Measurements from ENCODE around the gene BCL11B.

Gene BCL11B

DNA sequence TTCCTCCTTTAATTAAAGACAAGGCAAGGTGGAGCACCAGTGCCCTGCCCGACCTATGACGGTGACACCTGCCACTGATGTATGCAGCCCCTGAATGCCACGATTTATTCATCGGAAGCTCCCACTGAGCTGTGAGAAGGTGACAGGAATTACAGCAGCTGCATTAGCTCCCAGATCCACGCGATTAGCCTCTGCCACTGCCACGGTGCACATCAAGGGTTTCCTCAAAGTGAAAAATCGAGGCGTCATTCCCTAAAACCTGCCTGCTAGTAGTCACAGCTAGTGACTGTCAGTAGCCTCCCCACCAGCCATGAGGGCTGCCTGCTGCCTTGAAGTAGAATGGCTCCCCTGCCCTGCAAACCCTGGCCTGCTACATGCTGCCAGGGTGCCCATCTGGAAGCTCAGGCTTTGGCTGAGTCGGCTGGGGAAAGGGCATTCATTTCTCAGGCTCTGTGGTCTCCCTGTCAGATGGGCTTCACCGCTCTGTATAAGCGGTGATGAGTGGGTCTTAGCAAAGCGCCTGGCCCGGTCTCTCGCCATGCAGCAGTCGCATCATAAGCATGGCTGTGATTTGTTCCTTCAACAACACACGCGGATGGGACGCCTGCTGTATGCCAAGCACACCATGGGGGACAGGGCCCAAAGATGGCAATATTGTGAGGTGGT is 8.2 kb upstream of the BCL11B start:
- H3K9me2 ChIP-seq (replicated peaks; ENCODE audit: insufficient read depth, low read length): no peaks in the 10 kb centered on the region
- no peak overlapping the region for H3K27ac ChIP-seq (ENCODE audit: low read depth, low read length)
- no peaks in the 10 kb centered on the region for H4K20me1 ChIP-seq (ENCODE audit: low read depth, low read length)
- no peaks in the 10 kb centered on the region for H3K9me3 ChIP-seq (ENCODE audit: insufficient read depth, low read length)
- H3F3A ChIP-seq (ENCODE audit: insufficient read depth): no peaks in the 10 kb centered on the region
- no peaks in the 10 kb centered on the region for H3K79me2 ChIP-seq (ENCODE audit: insufficient read depth, low read length)
- H3K4me2 ChIP-seq (ENCODE audit: low read depth, low read length, poor library complexity, severe bottlenecking): no peak overlapping the region
- no peaks in the 10 kb centered on the region for H3K36me3 ChIP-seq (ENCODE audit: low read length)
- H3K27me3 ChIP-seq (ENCODE audit: low read length): no peaks in the 10 kb centered on the region
- H3K4me3 ChIP-seq (ENCODE audit: insufficient read depth, low read length, poor library complexity, severe bottlenecking): no peak overlapping the region
- H2AFZ ChIP-seq (ENCODE audit: low read depth, low read length, severe bottlenecking): no peak overlapping the region
- TF ChIP-seq CTCF (IDR thresholded peaks at IDR 0.05; ENCODE audit: insufficient read depth, low read length, poor library complexity, severe bottlenecking): no peak
- no peak for TF ChIP-seq EZH2phosphoT487 (conservative IDR thresholded peaks at IDR 0.05; ENCODE audit: low read length)
- H3K9ac ChIP-seq (ENCODE audit: low read length): no peak overlapping the region

DNA sequence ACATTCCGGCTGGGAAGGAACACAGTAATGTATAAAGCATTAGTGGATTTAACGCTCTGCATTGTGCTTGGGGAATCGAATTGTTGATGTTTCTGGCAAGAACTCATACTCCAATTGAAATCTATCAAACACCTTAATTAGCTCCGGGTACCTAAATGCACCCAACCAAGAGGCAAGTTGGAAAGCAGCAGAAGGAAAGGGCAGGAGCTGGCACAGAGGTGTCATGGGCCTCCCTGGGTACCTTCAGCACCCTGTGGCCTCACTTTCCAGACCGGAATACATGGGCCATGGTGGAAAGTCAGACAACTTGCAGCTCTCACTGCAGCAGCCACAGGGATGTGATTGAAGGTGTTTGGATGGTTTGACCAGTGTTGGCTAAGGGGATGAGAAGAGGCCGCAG is 6.8 kb upstream of the BCL11B start:
- no peaks in the 10 kb centered on the region for H3K36me3 ChIP-seq (ENCODE audit: low read length)
- H3K4me2 ChIP-seq (ENCODE audit: low read depth, low read length, poor library complexity, severe bottlenecking): no peak overlapping the region
- no peaks in the 10 kb centered on the region for H3K79me2 ChIP-seq (ENCODE audit: insufficient read depth, low read length)
- no peak overlapping the region for H2AFZ ChIP-seq (ENCODE audit: low read depth, low read length, severe bottlenecking)
- H3K9ac ChIP-seq (ENCODE audit: low read length): no peak overlapping the region
- H3K9me3 ChIP-seq (ENCODE audit: insufficient read depth, low read length): no peaks in the 10 kb centered on the region
- TF ChIP-seq EZH2phosphoT487 (conservative IDR thresholded peaks at IDR 0.05; ENCODE audit: low read length): no peak
- TF ChIP-seq CTCF (IDR thresholded peaks at IDR 0.05; ENCODE audit: insufficient read depth, low read length, poor library complexity, severe bottlenecking): no peak
- no peak overlapping the region for H3K4me3 ChIP-seq (ENCODE audit: insufficient read depth, low read length, poor library complexity, severe bottlenecking)
- H3K9me2 ChIP-seq (replicated peaks; ENCODE audit: insufficient read depth, low read length): no peaks in the 10 kb centered on the region
- no peaks in the 10 kb centered on the region for H4K20me1 ChIP-seq (ENCODE audit: low read depth, low read length)
- no peak overlapping the region for H3K27ac ChIP-seq (ENCODE audit: low read depth, low read length)
- H3F3A ChIP-seq (ENCODE audit: insufficient read depth): no peaks in the 10 kb centered on the region
- H3K27me3 ChIP-seq (ENCODE audit: low read length): no peaks in the 10 kb centered on the region

GRCh38 chr14:99277530-99277929 is 5.5 kb upstream of the BCL11B start:
- H2AFZ ChIP-seq (ENCODE audit: low read depth, low read length, severe bottlenecking): no peak overlapping the region
- no peaks in the 10 kb centered on the region for H3K9me2 ChIP-seq (replicated peaks; ENCODE audit: insufficient read depth, low read length)
- no peak for TF ChIP-seq CTCF (IDR thresholded peaks at IDR 0.05; ENCODE audit: insufficient read depth, low read length, poor library complexity, severe bottlenecking)
- no peak for TF ChIP-seq EZH2phosphoT487 (conservative IDR thresholded peaks at IDR 0.05; ENCODE audit: low read length)
- no peaks in the 10 kb centered on the region for H3F3A ChIP-seq (ENCODE audit: insufficient read depth)
- no peak overlapping the region for H3K4me3 ChIP-seq (ENCODE audit: insufficient read depth, low read length, poor library complexity, severe bottlenecking)
- H3K9ac ChIP-seq (ENCODE audit: low read length): no peak overlapping the region
- no peak overlapping the region for H3K4me2 ChIP-seq (ENCODE audit: low read depth, low read length, poor library complexity, severe bottlenecking)
- no peaks in the 10 kb centered on the region for H3K36me3 ChIP-seq (ENCODE audit: low read length)
- H3K27ac ChIP-seq (ENCODE audit: low read depth, low read length): no peak overlapping the region
- H3K9me3 ChIP-seq (ENCODE audit: insufficient read depth, low read length): no peaks in the 10 kb centered on the region
- H4K20me1 ChIP-seq (ENCODE audit: low read depth, low read length): no peaks in the 10 kb centered on the region
- no peaks in the 10 kb centered on the region for H3K27me3 ChIP-seq (ENCODE audit: low read length)
- H3K79me2 ChIP-seq (ENCODE audit: insufficient read depth, low read length): no peaks in the 10 kb centered on the region

All from SU-DHL-6 (cell line).